ENCODE measurements around the gene MACF1.
A peak's percentile ranks its signal among the peaks of the same experiment; 100 is the strongest.
"Not testable (repeated sequence)": the region's sequence is repeated elsewhere in the genome, so short reads cannot be mapped to it uniquely, and the experiment has no call there.

The MACF1 gene

GRCh38 chr1:39205781-39206464 is 1.4 kb downstream of the MACF1 start:
- no peak for TF ChIP-seq CTCF (IDR thresholded peaks at IDR 0.05; ENCODE audit: insufficient read depth, low read length, missing control alignments)
- POLR2A ChIA-PET = interaction anchor here (0.8 to 2.7 kb wide), 5 partner anchors 8 to 64 kb away, joined by 3 to 20 read pairs (median 4); no protein-coding TSS in a partner anchor
- CTCF ChIA-PET = interaction anchor here (1.1 to 7.0 kb wide), 10 partner anchors 8 to 214 kb away, joined by 3 to 103 read pairs (median 7); no protein-coding TSS in a partner anchor

GRCh38 chr1:39208360-39208759 is 3.9 kb downstream of the MACF1 start:
- POLR2A ChIA-PET; H3K4me3 ChIP-seq (ENCODE audit: low read depth, low read length); DNase-seq (ENCODE audit: low read depth, low spot score): not testable (repeated sequence)
- CTCF ChIA-PET = interaction anchor here (2.4 to 7.0 kb wide), 2 partner anchors 11 to 15 kb away, joined by 10 to 103 read pairs; no protein-coding TSS in a partner anchor

More at GRCh38 chr1:39205781-39206464, 1.4 kb downstream of the MACF1 start:
- no peak for DNase-seq (ENCODE audit: low read depth, low spot score)
- H3K4me3 ChIP-seq (ENCODE audit: low read depth, low read length) = peak overlapping the region; percentile 70

- ChIA-PET CTCF (interaction anchor here (0.6 to 1.4 kb wide), 4 partner anchors 16 to 82 kb away, joined by 3 to 6 read pairs (median 3); no protein-coding TSS in a partner anchor), POLR2A (no interaction called here)
- DNase-seq (ENCODE audit: low read depth, low spot score) = no peak
- no peak overlapping the region for H3K4me3 ChIP-seq (ENCODE audit: low read depth, low read length)
- TF ChIP-seq CTCF (IDR thresholded peaks at IDR 0.05; ENCODE audit: insufficient read depth, low read length, missing control alignments) = no peak
These were observed 6.2 kb downstream of the MACF1 start for GRCh38 chr1:39210649-39211048.

- POLR2A ChIA-PET = interaction anchor here (2.0 kb wide), 1 partner anchor 8 kb away, joined by 20 read pairs; the partner anchor contains the start of gene MACF1
- no peak overlapping the region for H3K4me3 ChIP-seq (ENCODE audit: low read depth, low read length)
- TF ChIP-seq CTCF (IDR thresholded peaks at IDR 0.05; ENCODE audit: insufficient read depth, low read length, missing control alignments) = no peak
- no peak for DNase-seq (ENCODE audit: low read depth, low spot score)
- CTCF ChIA-PET = interaction anchor here (1.5 to 6.2 kb wide), 4 partner anchors 8 to 46 kb away, joined by 4 to 42 read pairs (median 14); partner anchors contain the start of gene MACF1
These were observed 8.0 kb downstream of the MACF1 start for GRCh38 chr1:39212499-39212898.

- no peak for DNase-seq (ENCODE audit: low read depth, low spot score)
- TF ChIP-seq CTCF (IDR thresholded peaks at IDR 0.05; ENCODE audit: insufficient read depth, low read length, missing control alignments) = no peak
- POLR2A ChIA-PET = interaction anchor here (2.0 kb wide), 1 partner anchor 9 kb away, joined by 20 read pairs; the partner anchor contains the start of gene MACF1
- H3K4me3 ChIP-seq (ENCODE audit: low read depth, low read length) = no peak overlapping the region
- CTCF ChIA-PET = interaction anchor here (0.7 to 6.2 kb wide), 11 partner anchors 9 to 110 kb away, joined by 3 to 42 read pairs (median 4); partner anchors contain the start of gene MACF1
These were observed 9.1 kb downstream of the MACF1 start for GRCh38 chr1:39213511-39214002.

- no peak for DNase-seq (ENCODE audit: low read depth, low spot score)
- ChIA-PET POLR2A (interaction anchor here (2.0 kb wide), 1 partner anchor 9 kb away, joined by 20 read pairs; the partner anchor contains the start of gene MACF1), CTCF (interaction anchor here (0.7 to 6.2 kb wide), 15 partner anchors 9 to 116 kb away, joined by 3 to 42 read pairs (median 4); partner anchors contain the start of gene MACF1)
- H3K4me3 ChIP-seq (ENCODE audit: low read depth, low read length) = no peak overlapping the region
- TF ChIP-seq CTCF (IDR thresholded peaks at IDR 0.05; ENCODE audit: insufficient read depth, low read length, missing control alignments) = no peak
These were observed 9.7 kb downstream of the MACF1 start for GRCh38 chr1:39214021-39214713.

Measured in AG04449 (cell line).